H1 (cell line): ENCODE data around the gene RPS6KA2.

Experiments
- CBX5 ChIP-seq: fragments of 300-800, 300-1000 bp; sonication (generic); IDR thresholded peaks from 2 replicates; pipeline ENCODE4 v1.7.1; 2016; ENCODE audit warnings: antibody characterized with exemption, low read length, low read depth
- CHD1 ChIP-seq: IDR thresholded peaks from 2 replicates; pipeline ENCODE4 v1.6.1; 2012; ENCODE audit warnings: low read depth, low read length, improper control_type of control experiment
- CTCF ChIP-seq, 3 experiments: IDR thresholded peaks; 1 replicate in 2 of 3; 2 replicates in 1 of 3; pipeline versions ENCODE4 v1.5.1 to v1.6.1; 2011; ENCODE audit warnings: low read length in 3 of 3, mild to moderate bottlenecking in 3 of 3, inconsistent platforms in 2 of 3, low read depth in 1 of 3, moderate library complexity in 1 of 3; ENCODE audit not compliant: insufficient read depth in 1 of 3; ENCODE audit errors: control extremely low read depth in 1 of 3
- KDM5A ChIP-seq: fragments of 200-600 bp; IDR thresholded peaks from 2 replicates; pipeline ENCODE4 v1.7.1; 2012; ENCODE audit warnings: mild to moderate bottlenecking, low read length, inconsistent platforms, mixed read lengths
- POLR2A ChIP-seq, 2 experiments: IDR thresholded peaks; 1 replicate in 1 of 2; 2 replicates in 1 of 2; pipeline ENCODE4 v1.6.1; 2011; ENCODE audit warnings: low read depth in 2 of 2, low read length in 2 of 2, mild to moderate bottlenecking in 2 of 2; ENCODE audit errors: control extremely low read depth in 1 of 2
- POLR2AphosphoS5 ChIP-seq: IDR thresholded peaks from 2 replicates; pipeline ENCODE4 v1.6.1; 2011; ENCODE audit warnings: low read depth, low read length
- POU5F1 ChIP-seq: IDR thresholded peaks from 2 replicates; pipeline ENCODE4 v1.6.1; 2011; ENCODE audit warnings: low read depth, mild to moderate bottlenecking, low read length, moderate library complexity
- RNF2 ChIP-seq: fragments of 200-900, 300-1000 bp; sonication (generic); IDR thresholded peaks from 2 replicates; pipeline ENCODE4 v1.7.1; 2016; ENCODE audit warnings: borderline replicate concordance, low read depth, mild to moderate bottlenecking, antibody characterized with exemption, low read length; ENCODE audit not compliant: poor library complexity, severe bottlenecking; ENCODE audit errors: missing control alignments
- USF2 ChIP-seq: IDR thresholded peaks from 2 replicates; pipeline ENCODE4 v1.6.1; 2011; ENCODE audit warnings: low read length, improper control_type of control experiment

- no peak for TF ChIP-seq CHD1
- no peak for TF ChIP-seq POLR2A (IDR thresholded peaks at IDR 0.05; ENCODE audit: control extremely low read depth in 1 of 2, low read depth in 2 of 2, low read length in 2 of 2)
- no peak for TF ChIP-seq RNF2
- no peak for TF ChIP-seq CBX5
- no peak for TF ChIP-seq KDM5A
- no peak for TF ChIP-seq POU5F1
- TF ChIP-seq CTCF (IDR thresholded peaks at IDR 0.05; ENCODE audit: control extremely low read depth in 1 of 3, insufficient read depth in 1 of 3, low read depth in 1 of 3, low read length in 3 of 3), result no peak
- TF ChIP-seq USF2, result no peak
- no peak for TF ChIP-seq POLR2AphosphoS5
Measured at GRCh38 chr6:166542580-166542912, 84.5 kb downstream of the RPS6KA2 start.
